HCT116 (cell line): ENCODE data around the gene SEMA3F. TPM values are rescaled to one million over a fixed set of nuclear protein-coding genes. Genes with fewer than 3 reads are reported as not detected.

Experiments
- ATAC-seq: fragments of 200-7000 bp; cut with Tn5 transposase; 2 replicates; pipeline ENCODE4 v1.9.1; 2020; ENCODE audit warnings: mild to moderate bottlenecking, moderate library complexity
- BruUV-seq: library from RNA; stranded (reverse); fragments of 400-500 nt; replicated peaks from 2 replicates; lab custom pipeline; 2021; lab: Mats Ljungman, UMichigan
- CTCF ChIA-PET: fragments of 300-600 bp; sonication (Branson Sonifier 250); formaldehyde crosslinking; loops from one replicate; lab custom pipeline; 2021; ENCODE audit warnings: antibody characterized with exemption; lab: Charles Lee
- POLR2A ChIA-PET: fragments of 300-600, 350-600 bp; sonication (Branson Sonifier 250); formaldehyde crosslinking; loops from one replicate; lab custom pipeline; 2021; ENCODE audit warnings: antibody characterized with exemption; lab: Charles Lee
- RAD21 ChIA-PET, 2 experiments: fragments of 300-600 bp; sonication (Branson Sonifier 250); formaldehyde crosslinking; loops; one replicate each; lab custom pipeline; 2023; ENCODE audit warnings: low total read pairs in 2 of 2; ENCODE audit not compliant: uncharacterized antibody in 2 of 2, unreplicated experiment in 2 of 2, low non-redundant PET in 1 of 2; lab: Charles Lee
- DNase-seq: peaks from one replicate; pipeline ENCODE4 v3.0.0-alpha.2; 2010; ENCODE audit warnings: low read depth, low spot score
- H2AFZ ChIP-seq: fragments of 200-600 bp; shearing (Covaris generic), sonication (generic); 2 replicates; pipeline ENCODE4 v1.6.1; 2017; ENCODE audit warnings: low read depth, mixed run types, mixed read lengths, antibody characterized with exemption, low read length; ENCODE audit not compliant: poor library complexity, severe bottlenecking
- H3K27ac ChIP-seq: 2 replicates; pipeline ENCODE4 v1.5.1; 2012; ENCODE audit warnings: low read depth, low read length
- H3K27me3 ChIP-seq: fragments of 200-600 bp; sonication (generic); 2 replicates; pipeline ENCODE4 v1.6.1; 2016; ENCODE audit warnings: mixed run types, low read length, mixed read lengths; ENCODE audit not compliant: insufficient read depth
- H3K36me3 ChIP-seq, 2 experiments: fragments of 200-500 bp in 1 of 2; fragments of 200-600 bp in 1 of 2; sonication (Bioruptor generic) in 1 of 2; sonication (generic) in 1 of 2; 2 replicates each; pipeline versions ENCODE4 v1.5.1 to v1.6.1; 2014 to 2016; ENCODE audit warnings: low read length in 2 of 2, inconsistent platforms in 1 of 2, mixed read lengths in 1 of 2, mixed run types in 1 of 2; ENCODE audit not compliant: insufficient read depth in 2 of 2, control insufficient read depth in 1 of 2
- H3K4me1 ChIP-seq, 2 experiments: fragments of 200-600 bp in 1 of 2; sonication (generic) in 1 of 2; 2 replicates each; pipeline versions ENCODE4 v1.5.1 to v1.6.1; 2012 to 2017; ENCODE audit warnings: low read length in 2 of 2, inconsistent platforms in 1 of 2, mild to moderate bottlenecking in 1 of 2, mixed read lengths in 1 of 2, mixed run types in 1 of 2, moderate library complexity in 1 of 2; ENCODE audit not compliant: insufficient read depth in 2 of 2, control insufficient read depth in 1 of 2
- H3K4me2 ChIP-seq: fragments of 200-600 bp; sonication (generic); 2 replicates; pipeline ENCODE4 v1.6.1; 2017; ENCODE audit warnings: mixed run types, low read length, mixed read lengths
- H3K4me3 ChIP-seq, 2 experiments: fragments of 200-600 bp in 1 of 2; sonication (generic) in 1 of 2; replicated peaks in 1 of 2; 2 replicates each; pipeline ENCODE4 v1.5.1; 2011 to 2016; ENCODE audit warnings: low read length in 2 of 2, control low read depth in 1 of 2, low read depth in 1 of 2, mild to moderate bottlenecking in 1 of 2, mixed read lengths in 1 of 2, mixed run types in 1 of 2
- H3K79me2 ChIP-seq: fragments of 200-600 bp; sonication (generic); 2 replicates; pipeline ENCODE4 v1.6.1; 2017; ENCODE audit warnings: mild to moderate bottlenecking, mixed run types, low read length, moderate library complexity, mixed read lengths; ENCODE audit not compliant: insufficient read depth
- H3K9ac ChIP-seq: fragments of 200-600 bp; sonication (generic); 2 replicates; pipeline ENCODE4 v1.6.1; 2016; ENCODE audit warnings: low read length, mixed read lengths
- H3K9me2 ChIP-seq: fragments of 200-600 bp; sonication (generic), shearing (Covaris generic); 2 replicates; pipeline ENCODE4 v1.6.1; 2017; ENCODE audit warnings: mixed run types, mild to moderate bottlenecking, moderate library complexity; ENCODE audit not compliant: insufficient read depth
- H3K9me3 ChIP-seq, 2 experiments: fragments of 200-500 bp in 1 of 2; fragments of 200-600 bp in 1 of 2; sonication (Bioruptor generic) in 1 of 2; sonication (generic) in 1 of 2; 2 replicates each; pipeline ENCODE4 v1.6.1; 2014 to 2017; ENCODE audit warnings: low read length in 2 of 2, mixed read lengths in 2 of 2, inconsistent platforms in 1 of 2, low read depth in 1 of 2, mild to moderate bottlenecking in 1 of 2, mixed run types in 1 of 2, moderate library complexity in 1 of 2; ENCODE audit not compliant: control insufficient read depth in 1 of 2, insufficient read depth in 1 of 2
- H4K20me1 ChIP-seq: fragments of 200-600 bp; sonication (generic), shearing (Covaris generic); 2 replicates; pipeline ENCODE4 v1.6.1; 2017; ENCODE audit warnings: mixed run types, mild to moderate bottlenecking, moderate library complexity; ENCODE audit not compliant: insufficient read depth
- ATF3 ChIP-seq: IDR thresholded peaks from 2 replicates; pipeline ENCODE4 v1.6.1; 2012
- CBX3 ChIP-seq: IDR thresholded peaks from 2 replicates; pipeline ENCODE4 v1.6.1; 2012; ENCODE audit warnings: low read depth
- CTCF ChIP-seq, 3 experiments: fragments of 200-600 bp in 1 of 3; sonication (generic) in 1 of 3; IDR thresholded peaks in 2 of 3; conservative IDR thresholded peaks in 1 of 3; 2 replicates each; pipeline ENCODE4 v1.5.1; 2012 to 2017; ENCODE audit warnings: low read depth in 2 of 3, low read length in 2 of 3, antibody characterized with exemption in 1 of 3, borderline replicate concordance in 1 of 3, control low read depth in 1 of 3, mild to moderate bottlenecking in 1 of 3, mixed read lengths in 1 of 3, mixed run types in 1 of 3, moderate library complexity in 1 of 3; ENCODE audit not compliant: insufficient read depth in 1 of 3
- EZH2phosphoT487 ChIP-seq: fragments of 200-600 bp; IDR thresholded peaks from 2 replicates; pipeline ENCODE4 v1.6.1; 2018; ENCODE audit warnings: antibody characterized with exemption, borderline replicate concordance
- FOSL1 ChIP-seq: IDR thresholded peaks from 2 replicates; pipeline ENCODE4 v1.6.1; 2012; ENCODE audit warnings: low read depth
- JUND ChIP-seq: IDR thresholded peaks from 2 replicates; pipeline ENCODE4 v1.6.1; 2012
- MAX ChIP-seq: IDR thresholded peaks from 2 replicates; pipeline ENCODE4 v1.6.1; 2012
- POLR2A ChIP-seq: IDR thresholded peaks from 2 replicates; pipeline ENCODE4 v1.7.0; 2011; ENCODE audit warnings: borderline replicate concordance; ENCODE audit not compliant: insufficient read depth, insufficient read length; ENCODE audit errors: extremely low read depth
- POLR2AphosphoS5 ChIP-seq: IDR thresholded peaks from 2 replicates; pipeline ENCODE4 v1.6.1; 2011; ENCODE audit warnings: mild to moderate bottlenecking, low read depth, low read length, moderate library complexity
- RAD21 ChIP-seq: IDR thresholded peaks from 2 replicates; pipeline ENCODE4 v1.6.1; 2012; ENCODE audit warnings: low read depth, mild to moderate bottlenecking
- REST ChIP-seq: IDR thresholded peaks from 2 replicates; pipeline ENCODE4 v1.6.1; 2012; ENCODE audit warnings: low read depth
- SIN3A ChIP-seq: IDR thresholded peaks from 2 replicates; pipeline ENCODE4 v1.6.1; 2012; ENCODE audit warnings: low read depth
- ZFX ChIP-seq: fragments of 450-650 bp; IDR thresholded peaks from 2 replicates; pipeline ENCODE4 v1.6.1; 2017
- intact Hi-C: fragments of 100-400 bp; cut with micrococcal nuclease; formaldehyde crosslinking; loops from 2 replicates; pipeline ENCODE4 v1.10.0; 2022
- total RNA-seq: library from RNA; stranded (reverse); gene quantifications from one replicate; pipeline ENCODE4 v1.2.1, GENCODE V29; 2021; ENCODE audit not compliant: unreplicated experiment

Gene SEMA3F
- total RNA-seq, 1 experiment from 2014 or later, result 15.7 TPM

- Histone ChIP-seq H4K20me1 (no peaks in the 10 kb centered on the region), H3K27me3 (no peaks in the 10 kb centered on the region), H2AFZ (no peak overlapping the region), H3K4me3 (no peak overlapping the region), H3K4me1 (peaks cover 28 to 56% of the 10 kb centered on the region in 2 experiments), H3K36me3 (no peaks in the 10 kb centered on the region), H3K79me2 (no peaks in the 10 kb centered on the region), H3K27ac (no peak overlapping the region; the same call in 1 of the 2 replicates), H3K9me2 (no peaks in the 10 kb centered on the region), H3K9ac (no peak overlapping the region), H3K9me3 (no peaks in the 10 kb centered on the region), H3K4me2 (no peak overlapping the region)
- TF ChIP-seq CBX3 (no peak), MAX (no peak), CTCF (IDR thresholded peaks at IDR 0.05 in 2 of 3, conservative IDR thresholded peaks at IDR 0.05 in 1 of 3; ENCODE audit: borderline replicate concordance in 1 of 3, insufficient read depth in 1 of 3, low read depth in 2 of 3, low read length in 2 of 3) (no peak), FOSL1 (no peak), REST (no peak), RAD21 (no peak), JUND (no peak), POLR2AphosphoS5 (no peak), ZFX (no peak), SIN3A (no peak), ATF3 (no peak), EZH2phosphoT487 (no peak), POLR2A (no peak)
- ChIA-PET CTCF (interaction anchor here (1.1 kb wide), 1 partner anchor 16 kb away, joined by 5 read pairs; no protein-coding TSS in a partner anchor), RAD21 (no interaction called here), POLR2A (interaction anchor here (1.5 kb wide), 1 partner anchor 16 kb away, joined by 4 read pairs; no protein-coding TSS in a partner anchor)
- no peak for DNase-seq
- no TSS peak for BruUV-seq
- no peak for ATAC-seq
- intact Hi-C loops, result no loop called here
These were observed 75.6 kb downstream of the SEMA3F start for GRCh38 chr3:50230794-50231125.
